IMR-90 (cell line): ENCODE results near the gene COPB1. TPM values are rescaled to one million over a fixed set of nuclear protein-coding genes. Genes with fewer than 3 reads are reported as not detected.
A peak's percentile ranks its signal among the peaks of the same experiment; 100 is the strongest.

ENCODE experiments used
- ATAC-seq: fragments of 200-7000 bp; cut with Tn5 transposase; 2 replicates; pipeline ENCODE4 v1.9.1; 2020; ENCODE audit warnings: low read depth, mild to moderate bottlenecking, moderate library complexity
- BruUV-seq: library from RNA; stranded (reverse); fragments of 400-500 nt; replicated peaks from 2 replicates; lab custom pipeline; 2021; lab: Mats Ljungman, UMichigan
- CTCF ChIA-PET: fragments of 300-600 bp; formaldehyde crosslinking; extraction: SDS; loops from one replicate; lab custom pipeline; 2021; ENCODE audit warnings: antibody characterized with exemption; lab: Yijun Ruan, JAX
- POLR2A ChIA-PET: fragments of 300-600 bp; sonication (Branson Sonifier 250); formaldehyde crosslinking; loops from one replicate; lab custom pipeline; 2022; ENCODE audit warnings: antibody characterized with exemption; ENCODE audit not compliant: unreplicated experiment; lab: Charles Lee
- DNase-seq: peaks from one replicate; pipeline ENCODE4 v3.0.0; 2013
- H2AFZ ChIP-seq: replicated peaks from 2 replicates; pipeline ENCODE3; 2013; ENCODE audit warnings: low read length, mild to moderate bottlenecking; ENCODE audit not compliant: poor library complexity
- H2AK5ac ChIP-seq: 2 replicates; pipeline ENCODE4 v1.6.1; 2013; ENCODE audit warnings: low read depth, low read length, inconsistent platforms
- H2AK9ac ChIP-seq: replicated peaks from 2 replicates; pipeline ENCODE3; 2013; ENCODE audit warnings: mild to moderate bottlenecking, low read depth, low read length, moderate library complexity; ENCODE audit not compliant: poor library complexity
- H2BK120ac ChIP-seq: 2 replicates; pipeline ENCODE4 v1.6.1; 2013; ENCODE audit warnings: low read depth, low read length, inconsistent platforms
- H2BK15ac ChIP-seq: 3 replicates; pipeline ENCODE4 v1.6.1; 2013; ENCODE audit warnings: low read depth, low read length, inconsistent platforms
- H2BK20ac ChIP-seq: 2 replicates; pipeline ENCODE4 v1.6.1; 2013; ENCODE audit warnings: low read depth, mild to moderate bottlenecking, inconsistent platforms, low read length, moderate library complexity
- H2BK5ac ChIP-seq: 2 replicates; pipeline ENCODE4 v1.6.1; 2013; ENCODE audit warnings: mild to moderate bottlenecking, low read depth, low read length, inconsistent platforms; ENCODE audit not compliant: poor library complexity, severe bottlenecking
- H3K14ac ChIP-seq: replicated peaks from 2 replicates; pipeline ENCODE4 v1.6.1; 2013; ENCODE audit warnings: low read depth, low read length, inconsistent platforms
- H3K18ac ChIP-seq: 2 replicates; pipeline ENCODE4 v1.6.1; 2013; ENCODE audit warnings: low read depth, low read length, control low read depth
- H3K23ac ChIP-seq: 2 replicates; pipeline ENCODE4 v1.6.1; 2013; ENCODE audit warnings: low read depth, low read length, inconsistent platforms
- H3K27ac ChIP-seq: 2 replicates; pipeline ENCODE4 v1.5.1; 2013; ENCODE audit warnings: mild to moderate bottlenecking, control low read depth, low read length; ENCODE audit not compliant: insufficient read depth
- H3K27me3 ChIP-seq: 2 replicates; pipeline ENCODE4 v1.6.1; 2013; ENCODE audit warnings: low read length; ENCODE audit not compliant: control insufficient read depth, insufficient read depth
- H3K36me3 ChIP-seq: 2 replicates; pipeline ENCODE4 v1.6.1; 2013; ENCODE audit warnings: low read length, mixed read lengths; ENCODE audit not compliant: control insufficient read depth, insufficient read depth
- H3K4ac ChIP-seq: 2 replicates; pipeline ENCODE4 v1.6.1; 2013; ENCODE audit warnings: low read depth, low read length, inconsistent platforms
- H3K4me1 ChIP-seq: 2 replicates; pipeline ENCODE4 v1.6.1; 2013; ENCODE audit warnings: low read length, mixed read lengths; ENCODE audit not compliant: control insufficient read depth, insufficient read depth
- H3K4me2 ChIP-seq: 2 replicates; pipeline ENCODE4 v1.6.1; 2013; ENCODE audit warnings: low read depth, mild to moderate bottlenecking, control low read depth, low read length, moderate library complexity
- H3K4me3 ChIP-seq: 2 replicates; pipeline ENCODE4 v1.5.1; 2013; ENCODE audit warnings: low read depth, mild to moderate bottlenecking, control low read depth, low read length, moderate library complexity; ENCODE audit not compliant: insufficient read depth
- H3K56ac ChIP-seq: 2 replicates; pipeline ENCODE4 v1.6.1; 2013; ENCODE audit warnings: low read length, inconsistent platforms; ENCODE audit not compliant: insufficient read depth; ENCODE audit errors: extremely low read depth
- H3K79me1 ChIP-seq, 2 experiments: 2 replicates each; pipeline ENCODE4 v1.6.1; 2013; ENCODE audit warnings: low read length in 2 of 2, inconsistent platforms in 1 of 2, low read depth in 1 of 2
- H3K9ac ChIP-seq: 2 replicates; pipeline ENCODE4 v1.6.1; 2013; ENCODE audit warnings: low read depth, low read length, control low read depth
- H3K9me1 ChIP-seq: 2 replicates; pipeline ENCODE4 v1.6.1; 2013; ENCODE audit warnings: low read length, inconsistent platforms; ENCODE audit not compliant: insufficient read depth
- H3K9me3 ChIP-seq: 2 replicates; pipeline ENCODE4 v1.6.1; 2013; ENCODE audit warnings: low read length; ENCODE audit not compliant: control insufficient read depth, insufficient read depth
- H4K20me1 ChIP-seq: 2 replicates; pipeline ENCODE4 v1.6.1; 2013; ENCODE audit warnings: low read length, inconsistent platforms; ENCODE audit not compliant: insufficient read depth
- H4K5ac ChIP-seq: 2 replicates; pipeline ENCODE4 v1.6.1; 2013; ENCODE audit warnings: mild to moderate bottlenecking, low read depth, low read length, control low read depth
- H4K8ac ChIP-seq, 2 experiments: 2 replicates each; pipeline ENCODE4 v1.6.1; 2013; ENCODE audit warnings: low read depth in 2 of 2, low read length in 2 of 2, control low read depth in 1 of 2, inconsistent platforms in 1 of 2
- H4K91ac ChIP-seq: 2 replicates; pipeline ENCODE4 v1.6.1; 2013; ENCODE audit warnings: low read depth, low read length, inconsistent platforms; ENCODE audit not compliant: insufficient read depth
- BHLHE40 ChIP-seq: fragments of 150-350 bp; IDR thresholded peaks from 2 replicates; pipeline ENCODE4 v1.6.1; 2016; ENCODE audit warnings: mild to moderate bottlenecking, low read depth, low read length
- ELK1 ChIP-seq: fragments of 150-350 bp; IDR thresholded peaks from 2 replicates; pipeline ENCODE4 v1.6.1; 2016; ENCODE audit warnings: low read depth, mild to moderate bottlenecking, low read length, moderate library complexity, borderline replicate concordance
- FOS ChIP-seq: fragments of 150-350 bp; IDR thresholded peaks from 2 replicates; pipeline ENCODE4 v1.6.1; 2016; ENCODE audit warnings: low read depth, low read length
- MAFK ChIP-seq: IDR thresholded peaks from 2 replicates; pipeline ENCODE4 v1.6.1; 2012; ENCODE audit warnings: low read depth, low read length, improper control_type of control experiment
- MAZ ChIP-seq: IDR thresholded peaks from 2 replicates; pipeline ENCODE4 v1.6.1; 2012; ENCODE audit warnings: low read depth, mild to moderate bottlenecking, low read length, improper control_type of control experiment, moderate library complexity, borderline replicate concordance
- POLR2A ChIP-seq: IDR thresholded peaks from 2 replicates; pipeline ENCODE4 v1.6.1; 2012; ENCODE audit warnings: mild to moderate bottlenecking, low read depth, low read length
- RAD21 ChIP-seq: IDR thresholded peaks from 2 replicates; pipeline ENCODE4 v1.6.1; 2012; ENCODE audit warnings: low read length, improper control_type of control experiment
- RFX5 ChIP-seq: IDR thresholded peaks from 2 replicates; pipeline ENCODE4 v1.8.0; 2012; ENCODE audit warnings: low read depth, mild to moderate bottlenecking, low read length, moderate library complexity
- WGBS, 2 experiments: methylation state at CpG; one replicate each; pipeline versions ENCODE4 v1.1.5 to v1.1.7; 2013; ENCODE audit warnings: missing lambda C conversion rate in 2 of 2; ENCODE audit not compliant: insufficient read length in 1 of 2; ENCODE audit errors: extremely low coverage in 2 of 2; 5-methylcytosine and 5-hydroxymethylcytosine counted together
- dilution Hi-C: fragments of 300-500 bp; cut with HindIII; formaldehyde crosslinking; loops from one replicate; pipeline ENCODE4 v1.14.3; 2018; ENCODE audit warnings: low sequenced_read_pairs; ENCODE audit not compliant: unreplicated experiment
- in situ Hi-C: fragments of 300-500 bp; cut with MboI; formaldehyde crosslinking; loops from 3 replicates; pipeline ENCODE4 v1.14.3; 2019; ENCODE audit warnings: low sequenced_read_pairs, inconsistent platforms, mixed read lengths
- intact Hi-C: fragments of 100-400 bp; cut with micrococcal nuclease; formaldehyde crosslinking; loops from 2 replicates; pipeline ENCODE4 v1.10.0; 2022
- polyA plus RNA-seq, 3 experiments: library from polyadenylated mRNA; depleted of rRNA; stranded (reverse); fragments of >200 nt; gene quantifications; 2 replicates each; pipeline ENCODE4 v1.2.3, GENCODE V29; 2012; ENCODE audit warnings: low replicate concordance in 1 of 3
- total RNA-seq: library from RNA; depleted of rRNA; stranded (reverse); fragments of >200 nt; gene quantifications from 2 replicates; pipeline ENCODE4 v1.2.3, GENCODE V29; 2012
- TF ChIP-seq, protein P1 (sequence below): conservative IDR thresholded peaks from 2 replicates; pipeline ENCODE4 v1.5.1; 2012; ENCODE audit warnings: mild to moderate bottlenecking, low read depth, low read length, improper control_type of control experiment
- TF ChIP-seq, protein P2 (sequence below): fragments of 150-350 bp; IDR thresholded peaks from 2 replicates; pipeline ENCODE4 v1.6.1; 2017; ENCODE audit warnings: mild to moderate bottlenecking, antibody characterized with exemption, low read length, low read depth

Gene COPB1
- total and polyA plus RNA-seq, 2 of the 4 experiments (the other 2 are of a cell fraction): 136 to 341 TPM

- Histone ChIP-seq H3K14ac (peak overlapping the region; percentile 75), H2BK15ac (peak overlapping the region; percentile 21; the same call in 2 of the 3 replicates), H4K91ac (peak overlapping the region; percentile 72), H4K20me1 (no peaks in the 10 kb centered on the region), H3K27me3 (no peaks in the 10 kb centered on the region), H2BK120ac (peak overlapping the region; percentile 87), H3K9ac (no peak overlapping the region), H2AK5ac (peak overlapping the region; percentile 81), H3K56ac (no peak overlapping the region), H2BK5ac (peak overlapping the region; percentile 64), H2AFZ (peak overlapping the region; percentile 84), H2AK9ac (peak overlapping the region; percentile 62), H3K23ac (peak overlapping the region; percentile 2), H4K8ac (peak overlapping the region; percentile 14 to 68; a peak in 3 of 4 replicates), H3K4me1 (peaks cover 33% of the 10 kb centered on the region), H4K5ac (0 out of 2 replicates have a peak overlapping the region, but pooled peaks have one; percentile 12), H3K18ac (peak overlapping the region; percentile 14), H3K36me3 (no peaks in the 10 kb centered on the region), H3K9me1 (peaks cover 33% of the 10 kb centered on the region), H3K4me2 (no peak overlapping the region), H3K4me3 (no peak overlapping the region), H3K9me3 (no peaks in the 10 kb centered on the region), H2BK20ac (peak overlapping the region; percentile 35), H3K4ac (peak overlapping the region; percentile 44), H3K27ac (no peak overlapping the region), H3K79me1 (0 out of 4 replicates have a peak, but pooled peaks cover 0 to 5% of the 10 kb centered on the region in 2 experiments)
- no CpG with 5 or more reads among the region's 7 CpGs for WGBS, 2 experiments
- ChIA-PET CTCF (interaction anchor here (0.6 kb wide), 1 partner anchor 20 kb away, joined by 6 read pairs; no protein-coding TSS in a partner anchor), POLR2A (no interaction called here)
- BruUV-seq: no TSS peak
- DNase-seq (peak; percentile 55), ATAC-seq (0 out of 2 replicates have a peak, but pooled peaks have one; percentile 5)
- TF ChIP-seq FOS: no peak
- TF ChIP-seq, protein P1, sequence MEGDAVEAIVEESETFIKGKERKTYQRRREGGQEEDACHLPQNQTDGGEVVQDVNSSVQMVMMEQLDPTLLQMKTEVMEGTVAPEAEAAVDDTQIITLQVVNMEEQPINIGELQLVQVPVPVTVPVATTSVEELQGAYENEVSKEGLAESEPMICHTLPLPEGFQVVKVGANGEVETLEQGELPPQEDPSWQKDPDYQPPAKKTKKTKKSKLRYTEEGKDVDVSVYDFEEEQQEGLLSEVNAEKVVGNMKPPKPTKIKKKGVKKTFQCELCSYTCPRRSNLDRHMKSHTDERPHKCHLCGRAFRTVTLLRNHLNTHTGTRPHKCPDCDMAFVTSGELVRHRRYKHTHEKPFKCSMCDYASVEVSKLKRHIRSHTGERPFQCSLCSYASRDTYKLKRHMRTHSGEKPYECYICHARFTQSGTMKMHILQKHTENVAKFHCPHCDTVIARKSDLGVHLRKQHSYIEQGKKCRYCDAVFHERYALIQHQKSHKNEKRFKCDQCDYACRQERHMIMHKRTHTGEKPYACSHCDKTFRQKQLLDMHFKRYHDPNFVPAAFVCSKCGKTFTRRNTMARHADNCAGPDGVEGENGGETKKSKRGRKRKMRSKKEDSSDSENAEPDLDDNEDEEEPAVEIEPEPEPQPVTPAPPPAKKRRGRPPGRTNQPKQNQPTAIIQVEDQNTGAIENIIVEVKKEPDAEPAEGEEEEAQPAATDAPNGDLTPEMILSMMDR: no peak
- TF ChIP-seq MAFK: no peak
- TF ChIP-seq BHLHE40: no peak
- no peak for TF ChIP-seq ELK1
- no peak for TF ChIP-seq RAD21
- TF ChIP-seq POLR2A: no peak
- TF ChIP-seq MAZ: no peak
- TF ChIP-seq RFX5: no peak
- TF ChIP-seq, protein P2, sequence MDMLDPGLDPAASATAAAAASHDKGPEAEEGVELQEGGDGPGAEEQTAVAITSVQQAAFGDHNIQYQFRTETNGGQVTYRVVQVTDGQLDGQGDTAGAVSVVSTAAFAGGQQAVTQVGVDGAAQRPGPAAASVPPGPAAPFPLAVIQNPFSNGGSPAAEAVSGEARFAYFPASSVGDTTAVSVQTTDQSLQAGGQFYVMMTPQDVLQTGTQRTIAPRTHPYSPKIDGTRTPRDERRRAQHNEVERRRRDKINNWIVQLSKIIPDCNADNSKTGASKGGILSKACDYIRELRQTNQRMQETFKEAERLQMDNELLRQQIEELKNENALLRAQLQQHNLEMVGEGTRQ: no peak
- in situ Hi-C loops: no loop called here
- intact Hi-C loops: no loop called here
- dilution Hi-C loops: no loop called here
These were observed 84.8 kb downstream of the COPB1 start for GRCh38 chr11:14414470-14415461.
